ENCODE data around the gene DCDC1. TPM values are rescaled to one million over a fixed set of nuclear protein-coding genes. Genes with fewer than 3 reads are reported as not detected.

Gene DCDC1
- total and polyA plus RNA-seq, 12 donors: 0.01 to 0.18 (median 0.09) TPM; not detected in 9

DNA sequence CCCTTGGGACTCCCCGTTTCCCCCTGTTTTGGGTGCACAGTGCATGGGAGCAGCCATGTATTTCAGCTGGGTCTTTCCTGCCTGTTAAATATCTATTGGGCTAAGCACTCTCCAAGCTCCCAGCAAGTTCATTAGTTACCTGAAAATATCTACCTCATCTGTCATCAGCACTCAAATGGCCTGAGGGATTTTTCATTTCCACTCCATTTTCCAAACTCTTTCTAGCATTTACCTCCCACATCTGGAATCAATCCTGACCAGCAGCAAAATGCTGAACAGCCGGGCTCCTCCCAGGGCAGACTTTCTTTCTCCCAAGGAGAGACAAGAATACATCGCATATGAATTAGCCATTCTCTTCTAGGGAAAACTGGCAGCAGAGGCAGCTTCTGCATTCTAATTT, 509.9 kb downstream of the DCDC1 start:
- WGBS, 2 donors: 69 to 70% methylated on average over 3 of the region's 3 CpGs
- peaks cover 0 to 9% (median 0%) of the 10 kb centered on the region in 9 donors for H3K4me1 ChIP-seq
- H3K36me3 ChIP-seq: no peaks in the 10 kb centered on the region
- H3K27me3 ChIP-seq: no peaks in the 10 kb centered on the region
- no peaks in the 10 kb centered on the region for H3K9me3 ChIP-seq
- H3K4me3 ChIP-seq: no peak overlapping the region
- DNase-seq (no peak), ATAC-seq (no peak)
- no peak overlapping the region for H3K27ac ChIP-seq
- no peak for TF ChIP-seq CTCF (IDR thresholded peaks at IDR 0.05)
- intact Hi-C loops (cut with DNase I): loop anchor here in 8 of 10 donors (5.0 to 10.0 kb wide), 8 partner anchors 53 to 512 kb away; partner anchors contain the start of gene MPPED2 (in 2 of the 8)

GRCh38 chr11:30855383-30856006, 514.0 kb downstream of the DCDC1 start:
- no peaks in the 10 kb centered on the region for H3K27me3 ChIP-seq
- H3K4me3 ChIP-seq: no peak overlapping the region
- intact Hi-C loops (cut with DNase I): loop anchor here in 9 of 10 donors (1.0 to 10.0 kb wide), 8 partner anchors 57 to 509 kb away; partner anchors contain the start of gene MPPED2 (in 2 of the 9)
- 44 to 47% methylated on average over 5 of the region's 5 CpGs for WGBS, 2 donors
- no peaks in the 10 kb centered on the region for H3K9me3 ChIP-seq
- H3K36me3 ChIP-seq: no peaks in the 10 kb centered on the region
- H3K4me1 ChIP-seq: peaks cover 0 to 4% (median 0%) of the 10 kb centered on the region in 9 donors
- no peak overlapping the region for H3K27ac ChIP-seq
- DNase-seq (no peak), ATAC-seq (peak in 1 of 8 donors; percentile 55)
- peak in 8 of 9 donors; percentile 33 to 77 (median 62) for TF ChIP-seq CTCF (IDR thresholded peaks at IDR 0.05)

GRCh38 chr11:30853439-30853838, 516.1 kb downstream of the DCDC1 start:
- no peaks in the 10 kb centered on the region for H3K9me3 ChIP-seq
- H3K4me3 ChIP-seq: no peak overlapping the region
- H3K27ac ChIP-seq: no peak overlapping the region
- H3K36me3 ChIP-seq: no peaks in the 10 kb centered on the region
- TF ChIP-seq CTCF (IDR thresholded peaks at IDR 0.05): no peak
- no peak for ATAC-seq
- no peak for DNase-seq
- intact Hi-C loops (cut with DNase I): loop anchor here in 6 of 10 donors (5.0 to 10.0 kb wide), 4 partner anchors 61 to 506 kb away; partner anchors contain the start of gene MPPED2 (in 2 of the 6)
- peaks cover 0 to 4% (median 0%) of the 10 kb centered on the region in 9 donors for H3K4me1 ChIP-seq
- no peaks in the 10 kb centered on the region for H3K27me3 ChIP-seq

GRCh38 chr11:30852645-30853044, 516.9 kb downstream of the DCDC1 start:
- H3K27me3 ChIP-seq: no peaks in the 10 kb centered on the region
- DNase-seq (no peak), ATAC-seq (no peak)
- no peak for TF ChIP-seq CTCF (IDR thresholded peaks at IDR 0.05)
- H3K9me3 ChIP-seq: peaks cover 0 to 5% (median under 1%) of the 10 kb centered on the region in 11 donors
- H3K36me3 ChIP-seq: no peaks in the 10 kb centered on the region
- WGBS, 2 donors: 98% methylated on average over 4 of the region's 4 CpGs
- H3K4me1 ChIP-seq: peaks cover 0 to 4% (median 0%) of the 10 kb centered on the region in 9 donors
- no peak overlapping the region for H3K4me3 ChIP-seq
- H3K27ac ChIP-seq: no peak overlapping the region
- intact Hi-C loops (cut with DNase I): loop anchor here in 6 of 10 donors (5.0 to 10.0 kb wide), 4 partner anchors 62 to 505 kb away; partner anchors contain the start of gene MPPED2 (in 2 of the 6)

Measured in heart right ventricle (tissue), 16 donors.